Endodermal cell (in vitro differentiated cells): ENCODE measurements around the gene LMTK2. TPM values are rescaled to one million over a fixed set of nuclear protein-coding genes. Genes with fewer than 3 reads are reported as not detected.
A peak's percentile ranks its signal among the peaks of the same experiment; 100 is the strongest.

Experiments
- DNase-seq: peaks from one replicate; pipeline ENCODE4 v3.0.0-alpha.2; 2017
- H3K27ac ChIP-seq: 2 replicates; pipeline ENCODE4 v1.5.1; 2013; ENCODE audit warnings: mild to moderate bottlenecking, low read depth, low read length, moderate library complexity
- H3K27me3 ChIP-seq: 2 replicates; pipeline ENCODE4 v1.6.1; 2013; ENCODE audit warnings: mild to moderate bottlenecking, low read length, moderate library complexity; ENCODE audit not compliant: insufficient read depth, control insufficient read depth, poor library complexity, severe bottlenecking
- H3K36me3 ChIP-seq: 2 replicates; pipeline ENCODE4 v1.7.0; 2013; ENCODE audit warnings: mild to moderate bottlenecking, low read length, moderate library complexity; ENCODE audit not compliant: control insufficient read depth, insufficient read depth
- H3K4me1 ChIP-seq: one replicate; pipeline ENCODE4 v1.7.0; 2013; ENCODE audit warnings: low read length; ENCODE audit not compliant: control insufficient read depth, insufficient read depth
- H3K4me3 ChIP-seq: 2 replicates; pipeline ENCODE4 v1.5.1; 2013; ENCODE audit warnings: mild to moderate bottlenecking, low read length, moderate library complexity
- H3K9ac ChIP-seq: 2 replicates; pipeline ENCODE4 v1.6.1; 2013; ENCODE audit warnings: mild to moderate bottlenecking, low read length, moderate library complexity; ENCODE audit not compliant: poor library complexity, severe bottlenecking; ENCODE audit errors: extremely low read depth
- H3K9me3 ChIP-seq: 2 replicates; pipeline ENCODE4 v1.6.1; 2013; ENCODE audit warnings: mild to moderate bottlenecking, low read length, moderate library complexity; ENCODE audit not compliant: control insufficient read depth
- H3K27ac Mint-ChIP-seq: 2 replicates; pipeline ENCODE4 v1.8.0; 2020; ENCODE audit warnings: mixed read lengths
- H3K27me3 Mint-ChIP-seq: 2 replicates; pipeline ENCODE4 v1.8.0; 2021; ENCODE audit warnings: mild to moderate bottlenecking, mixed read lengths; ENCODE audit not compliant: insufficient read depth
- H3K36me3 Mint-ChIP-seq: 2 replicates; pipeline ENCODE4 v1.8.0; 2020; ENCODE audit warnings: low read depth, mixed read lengths
- H3K4me1 Mint-ChIP-seq: 2 replicates; pipeline ENCODE4 v1.8.0; 2020; ENCODE audit warnings: mixed read lengths
- H3K4me3 Mint-ChIP-seq: 2 replicates; pipeline ENCODE4 v1.8.0; 2020; ENCODE audit warnings: mild to moderate bottlenecking, moderate library complexity, mixed read lengths
- H3K9me3 Mint-ChIP-seq: 2 replicates; pipeline ENCODE4 v1.8.0; 2020; ENCODE audit warnings: mild to moderate bottlenecking, mixed read lengths
- CTCF ChIP-seq: fragments of 200-600 bp; sonication (generic); conservative IDR thresholded peaks from 2 replicates; pipeline ENCODE4 v1.5.0; 2021; ENCODE audit warnings: antibody characterized with exemption, mild to moderate bottlenecking
- WGBS, 2 experiments: methylation state at CpG; one replicate each; pipeline versions ENCODE4 v1.1.5 to v1.1.7; 2013; ENCODE audit warnings: missing lambda C conversion rate in 2 of 2, mixed read lengths in 1 of 2; ENCODE audit not compliant: insufficient coverage in 1 of 2, insufficient read length in 1 of 2; 5-methylcytosine and 5-hydroxymethylcytosine counted together
- total RNA-seq, 2 donors: library from RNA; stranded (reverse); fragmentation: NEBNext Ultra II Directional in 1 of 2; extraction: Animal tissue kit (Norgen Biotek cat#: 25700) in 1 of 2; gene quantifications; 2 replicates in 1 of 2; 3 replicates in 1 of 2; pipeline ENCODE4 v1.2.1, GENCODE V29; 2021

Gene LMTK2
- total RNA-seq, 2 donors from 2014 or later: 23.5 to 25.6 TPM

- H3K27ac ChIP-seq: no peak overlapping the region
- H3K9me3 ChIP-seq: no peaks in the 10 kb centered on the region
- DNase-seq: no peak
- 94% methylated on average over 7 to 8 of the region's 8 CpGs for WGBS, 2 experiments
- H3K27ac Mint-ChIP-seq: no peak overlapping the region
- H3K9me3 Mint-ChIP-seq: no peaks in the 10 kb centered on the region
- no peak overlapping the region for H3K9ac ChIP-seq
- no peak for TF ChIP-seq CTCF
- H3K4me1 Mint-ChIP-seq: peaks cover 22% of the 10 kb centered on the region
- H3K27me3 Mint-ChIP-seq: no peaks in the 10 kb centered on the region
- H3K36me3 ChIP-seq: no peaks in the 10 kb centered on the region
- H3K4me3 ChIP-seq: no peak overlapping the region
- H3K27me3 ChIP-seq: no peaks in the 10 kb centered on the region
- no peak overlapping the region for H3K4me3 Mint-ChIP-seq
- peaks cover 6% of the 10 kb centered on the region for H3K36me3 Mint-ChIP-seq
- peaks cover 6% of the 10 kb centered on the region for H3K4me1 ChIP-seq
Measured at GRCh38 chr7:98128346-98128745, 21.7 kb downstream of the LMTK2 start.

DNA sequence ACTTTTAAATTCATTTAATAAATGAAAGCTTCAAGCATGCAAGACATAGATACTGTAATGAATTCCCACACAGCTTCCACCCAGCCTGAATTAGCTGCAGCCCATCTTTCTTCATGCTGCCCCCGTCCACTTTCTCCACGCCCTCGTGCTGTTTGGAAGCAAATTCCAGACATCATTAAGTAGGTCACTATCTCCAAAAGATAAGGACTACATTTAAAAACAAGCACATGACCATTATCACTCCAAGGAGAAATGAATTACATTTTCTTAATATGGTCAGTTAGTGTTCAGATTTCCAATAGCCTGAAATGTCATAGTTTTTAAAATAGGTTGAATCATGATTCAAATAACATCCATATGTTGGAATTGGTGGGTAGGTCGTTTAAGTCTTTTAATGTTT is 24.3 kb downstream of the LMTK2 start:
- peaks cover 35% of the 10 kb centered on the region for H3K4me1 Mint-ChIP-seq

DNA sequence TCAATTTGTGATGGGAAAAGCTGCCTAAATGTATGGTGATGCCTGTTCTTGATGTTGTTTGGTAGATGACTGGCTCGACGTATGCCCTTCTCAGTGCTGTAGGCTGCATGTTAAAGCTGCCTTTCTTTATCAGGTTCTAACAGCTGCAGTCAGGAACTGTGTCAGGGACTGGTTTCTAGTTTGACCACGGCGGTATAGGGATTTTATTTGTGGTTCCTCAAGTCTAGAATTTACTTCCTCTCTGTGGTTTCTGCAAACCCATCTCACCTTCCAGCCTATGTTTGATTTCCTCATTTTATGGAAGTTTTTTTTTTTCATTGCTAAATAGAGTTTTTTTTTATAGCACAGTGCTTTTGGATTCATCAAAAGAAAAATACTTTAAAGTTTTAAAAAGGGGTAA is 26.5 kb downstream of the LMTK2 start:
- TF ChIP-seq CTCF: no peak
- Histone ChIP-seq H3K27me3 (no peaks in the 10 kb centered on the region), H3K4me3 (no peak overlapping the region), H3K4me1 (peaks cover 9% of the 10 kb centered on the region), H3K36me3 (peaks cover 13% of the 10 kb centered on the region), H3K9me3 (no peaks in the 10 kb centered on the region), H3K9ac (no peak overlapping the region), H3K27ac (no peak overlapping the region)
- WGBS, 2 experiments: 86 to 93% methylated on average over 2 to 4 of the region's 4 CpGs
- Mint-ChIP-seq H3K27ac (peak overlapping the region; percentile 53), H3K27me3 (no peaks in the 10 kb centered on the region), H3K9me3 (no peaks in the 10 kb centered on the region), H3K4me3 (no peak overlapping the region), H3K36me3 (peaks cover 7% of the 10 kb centered on the region), H3K4me1 (peaks cover 35% of the 10 kb centered on the region)
- no peak for DNase-seq

More for the DNA sequence above, 24.3 kb downstream of the LMTK2 start:
- Histone ChIP-seq H3K27me3 (no peaks in the 10 kb centered on the region), H3K36me3 (no peaks in the 10 kb centered on the region), H3K4me3 (peak overlapping the region; percentile 39), H3K4me1 (peaks cover 9% of the 10 kb centered on the region), H3K9ac (no peak overlapping the region), H3K27ac (no peak overlapping the region), H3K9me3 (no peaks in the 10 kb centered on the region)
- no peak for TF ChIP-seq CTCF
- peaks cover 2% of the 10 kb centered on the region for H3K36me3 Mint-ChIP-seq
- no peaks in the 10 kb centered on the region for H3K9me3 Mint-ChIP-seq
- WGBS, 2 experiments: 79% methylated on average over 3 of the region's 4 CpGs; no CpG with 5 or more reads in 1 of the 2 experiments
- H3K27me3 Mint-ChIP-seq: no peaks in the 10 kb centered on the region
- DNase-seq: no peak
- H3K4me3 Mint-ChIP-seq: peak overlapping the region; percentile 2
- peak overlapping the region; percentile 64 for H3K27ac Mint-ChIP-seq
